HepG2 (cell line): ENCODE measurements around the gene SHPK. TPM values are rescaled to one million over a fixed set of nuclear protein-coding genes. Genes with fewer than 3 reads are reported as not detected.
A peak's percentile ranks its signal among the peaks of the same experiment; 100 is the strongest.

Source experiments
- CEBPB ChIP-seq: IDR thresholded peaks from 2 replicates; pipeline ENCODE4 v1.6.1; 2011; ENCODE audit warnings: low read depth, low read length, improper control_type of control experiment, borderline replicate concordance
- FOXA1 ChIP-seq, 2 experiments: fragments of 450-650 bp in 1 of 2; sonication (generic) in 1 of 2; formaldehyde crosslinking in 1 of 2; IDR thresholded peaks; 2 replicates each; pipeline versions ENCODE4 v1.4.0 to v1.6.1; 2016 to 2020; ENCODE audit warnings: missing genetic modification reagents in 1 of 2
- FOXK2 ChIP-seq: fragments of 450-650 bp; IDR thresholded peaks from 2 replicates; pipeline ENCODE4 v1.6.1; 2016
- GLI4 ChIP-seq: sonication (generic); formaldehyde crosslinking; IDR thresholded peaks from 2 replicates; pipeline ENCODE4 v1.5.1; 2020; ENCODE audit warnings: missing genetic modification reagents, mild to moderate bottlenecking, moderate library complexity, borderline replicate concordance
- NCOA2 ChIP-seq: sonication (generic); formaldehyde crosslinking; IDR thresholded peaks from 2 replicates; pipeline ENCODE4 v1.8.0; 2022; ENCODE audit warnings: inconsistent platforms
- PAWR ChIP-seq: sonication (generic); formaldehyde crosslinking; IDR thresholded peaks from 2 replicates; pipeline ENCODE4 v1.4.0; 2020; ENCODE audit warnings: missing genetic modification reagents, mild to moderate bottlenecking, borderline replicate concordance
- RELA ChIP-seq: sonication (generic); formaldehyde crosslinking; IDR thresholded peaks from 2 replicates; pipeline ENCODE4 v1.4.0; 2020; ENCODE audit warnings: missing genetic modification reagents
- REXO4 ChIP-seq: sonication (generic); formaldehyde crosslinking; IDR thresholded peaks from 2 replicates; pipeline ENCODE4 v1.8.0; 2022; ENCODE audit warnings: missing genetic modification reagents, mild to moderate bottlenecking, borderline replicate concordance
- ZNF552 ChIP-seq: sonication (generic); formaldehyde crosslinking; IDR thresholded peaks from 2 replicates; pipeline ENCODE4 v1.9.0; 2022; ENCODE audit warnings: missing genetic modification reagents, mild to moderate bottlenecking, borderline replicate concordance
- ZNF75D ChIP-seq: sonication (generic); formaldehyde crosslinking; IDR thresholded peaks from 2 replicates; pipeline ENCODE4 v1.8.1; 2023; ENCODE audit warnings: missing genetic modification reagents, mild to moderate bottlenecking, borderline replicate concordance
- ZNF891 ChIP-seq: sonication (generic); formaldehyde crosslinking; IDR thresholded peaks from 2 replicates; pipeline ENCODE4 v1.5.0; 2020; ENCODE audit warnings: mild to moderate bottlenecking, missing genetic modification reagents
- polyA plus RNA-seq, 8 experiments: library from polyadenylated mRNA; depleted of rRNA in 3 of 8; stranded (reverse) in 7 of 8; unstranded in 1 of 8; fragments of >200 nt; fragmentation: Illumina TruSeq in 4 of 8; extraction: Trizol in 4 of 8; gene quantifications; 2 replicates each; pipeline versions ENCODE4 v1.2.1 to v1.2.3, GENCODE V29; 2011 to 2016; ENCODE audit warnings: low read depth in 4 of 8, missing spikeins in 1 of 8, mixed read lengths in 1 of 8; ENCODE audit not compliant: insufficient read depth in 1 of 8
- total RNA-seq, 5 experiments: library from RNA; depleted of rRNA; stranded (reverse); fragments of >200 nt; fragmentation: Illumina TruSeq; extraction: Trizol; gene quantifications; 2 replicates each; pipeline ENCODE4 v1.2.3, GENCODE V29; 2016; ENCODE audit warnings: low read depth in 1 of 5
- TF ChIP-seq, protein P1 (sequence below): sonication (generic); formaldehyde crosslinking; IDR thresholded peaks from 2 replicates; pipeline ENCODE4 v1.4.0; 2020; ENCODE audit warnings: missing genetic modification reagents
- TF ChIP-seq, protein P2 (sequence below): sonication (generic); formaldehyde crosslinking; IDR thresholded peaks from 2 replicates; pipeline ENCODE4 v1.4.0; 2020; ENCODE audit warnings: mild to moderate bottlenecking, low read depth, missing genetic modification reagents
- TF ChIP-seq, protein P3 (sequence below): IDR thresholded peaks from 2 replicates; pipeline ENCODE4 v1.6.1; 2016; ENCODE audit warnings: missing compliant biosample characterization, missing genetic modification reagents, borderline replicate concordance
- TF ChIP-seq, protein P4 (sequence below): sonication (generic); formaldehyde crosslinking; IDR thresholded peaks from 2 replicates; pipeline ENCODE4 v1.5.1; 2020; ENCODE audit warnings: missing genetic modification reagents, mild to moderate bottlenecking, borderline replicate concordance

SHPK gene
- total and polyA plus RNA-seq, 2 of the 13 experiments (the other 11 are each of a cell fraction or from before 2014, with no cell fraction given) = 16.2 to 30.9 TPM

DNA sequence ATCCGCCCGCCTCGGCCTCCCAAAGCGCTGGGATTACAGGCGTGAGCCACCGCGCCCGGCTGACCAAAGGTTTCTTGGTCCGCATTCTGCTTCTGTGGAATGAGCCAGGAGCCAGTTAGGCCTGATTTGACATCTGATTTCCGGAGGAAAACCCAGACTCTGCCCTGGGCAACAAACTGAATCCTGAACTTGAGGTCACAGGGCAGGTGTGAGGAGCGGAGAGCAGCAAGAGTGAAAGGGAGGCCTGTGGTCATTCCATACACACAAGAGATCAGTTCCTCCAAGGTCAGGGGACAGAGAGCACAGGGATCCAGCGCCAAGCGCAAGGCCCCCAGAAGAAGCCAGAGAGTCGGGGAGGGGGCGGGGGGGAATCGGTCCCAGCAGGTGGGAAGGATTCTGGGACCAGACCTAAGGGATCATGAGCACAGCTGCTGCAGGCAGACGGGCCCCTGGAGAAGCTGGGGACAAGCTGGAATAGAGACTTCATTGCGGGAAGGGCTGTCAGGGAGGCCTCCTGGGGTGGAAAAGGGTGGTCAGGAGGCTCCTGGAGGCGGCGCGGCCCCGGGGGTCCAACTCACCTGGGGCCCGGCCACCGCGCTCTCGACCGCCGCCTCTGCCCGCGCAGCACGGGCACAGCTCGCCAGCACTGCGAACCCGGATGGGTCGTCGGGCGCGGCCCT, 436 bp downstream of the SHPK start (continued):
- TF ChIP-seq, protein P1, sequence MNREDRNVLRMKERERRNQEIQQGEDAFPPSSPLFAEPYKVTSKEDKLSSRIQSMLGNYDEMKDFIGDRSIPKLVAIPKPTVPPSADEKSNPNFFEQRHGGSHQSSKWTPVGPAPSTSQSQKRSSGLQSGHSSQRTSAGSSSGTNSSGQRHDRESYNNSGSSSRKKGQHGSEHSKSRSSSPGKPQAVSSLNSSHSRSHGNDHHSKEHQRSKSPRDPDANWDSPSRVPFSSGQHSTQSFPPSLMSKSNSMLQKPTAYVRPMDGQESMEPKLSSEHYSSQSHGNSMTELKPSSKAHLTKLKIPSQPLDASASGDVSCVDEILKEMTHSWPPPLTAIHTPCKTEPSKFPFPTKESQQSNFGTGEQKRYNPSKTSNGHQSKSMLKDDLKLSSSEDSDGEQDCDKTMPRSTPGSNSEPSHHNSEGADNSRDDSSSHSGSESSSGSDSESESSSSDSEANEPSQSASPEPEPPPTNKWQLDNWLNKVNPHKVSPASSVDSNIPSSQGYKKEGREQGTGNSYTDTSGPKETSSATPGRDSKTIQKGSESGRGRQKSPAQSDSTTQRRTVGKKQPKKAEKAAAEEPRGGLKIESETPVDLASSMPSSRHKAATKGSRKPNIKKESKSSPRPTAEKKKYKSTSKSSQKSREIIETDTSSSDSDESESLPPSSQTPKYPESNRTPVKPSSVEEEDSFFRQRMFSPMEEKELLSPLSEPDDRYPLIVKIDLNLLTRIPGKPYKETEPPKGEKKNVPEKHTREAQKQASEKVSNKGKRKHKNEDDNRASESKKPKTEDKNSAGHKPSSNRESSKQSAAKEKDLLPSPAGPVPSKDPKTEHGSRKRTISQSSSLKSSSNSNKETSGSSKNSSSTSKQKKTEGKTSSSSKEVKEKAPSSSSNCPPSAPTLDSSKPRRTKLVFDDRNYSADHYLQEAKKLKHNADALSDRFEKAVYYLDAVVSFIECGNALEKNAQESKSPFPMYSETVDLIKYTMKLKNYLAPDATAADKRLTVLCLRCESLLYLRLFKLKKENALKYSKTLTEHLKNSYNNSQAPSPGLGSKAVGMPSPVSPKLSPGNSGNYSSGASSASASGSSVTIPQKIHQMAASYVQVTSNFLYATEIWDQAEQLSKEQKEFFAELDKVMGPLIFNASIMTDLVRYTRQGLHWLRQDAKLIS (CRISPR knock-in tag) = no peak
- TF ChIP-seq GLI4 (CRISPR knock-in tag) (no peak), FOXK2 (no peak), CEBPB (no peak), PAWR (no peak), ZNF552 (no peak), REXO4 (CRISPR knock-in tag) (no peak), ZNF891 (CRISPR knock-in tag) (peak; percentile 86; the same call in 1 of the 2 replicates), FOXA1 (IDR thresholded peaks at IDR 0.05) (no peak), FOXA1 (CRISPR knock-in tag; IDR thresholded peaks at IDR 0.05) (no peak), ZNF75D (CRISPR knock-in tag) (no peak), RELA (CRISPR knock-in tag) (no peak), NCOA2 (no peak)
- TF ChIP-seq, protein P2, sequence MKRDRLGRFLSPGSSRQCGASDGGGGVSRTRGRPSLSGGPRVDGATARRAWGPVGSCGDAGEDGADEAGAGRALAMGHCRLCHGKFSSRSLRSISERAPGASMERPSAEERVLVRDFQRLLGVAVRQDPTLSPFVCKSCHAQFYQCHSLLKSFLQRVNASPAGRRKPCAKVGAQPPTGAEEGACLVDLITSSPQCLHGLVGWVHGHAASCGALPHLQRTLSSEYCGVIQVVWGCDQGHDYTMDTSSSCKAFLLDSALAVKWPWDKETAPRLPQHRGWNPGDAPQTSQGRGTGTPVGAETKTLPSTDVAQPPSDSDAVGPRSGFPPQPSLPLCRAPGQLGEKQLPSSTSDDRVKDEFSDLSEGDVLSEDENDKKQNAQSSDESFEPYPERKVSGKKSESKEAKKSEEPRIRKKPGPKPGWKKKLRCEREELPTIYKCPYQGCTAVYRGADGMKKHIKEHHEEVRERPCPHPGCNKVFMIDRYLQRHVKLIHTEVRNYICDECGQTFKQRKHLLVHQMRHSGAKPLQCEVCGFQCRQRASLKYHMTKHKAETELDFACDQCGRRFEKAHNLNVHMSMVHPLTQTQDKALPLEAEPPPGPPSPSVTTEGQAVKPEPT (CRISPR knock-in tag) = 0 out of 2 replicates have a peak, but pooled peaks have one; percentile 9
- TF ChIP-seq, protein P3, sequence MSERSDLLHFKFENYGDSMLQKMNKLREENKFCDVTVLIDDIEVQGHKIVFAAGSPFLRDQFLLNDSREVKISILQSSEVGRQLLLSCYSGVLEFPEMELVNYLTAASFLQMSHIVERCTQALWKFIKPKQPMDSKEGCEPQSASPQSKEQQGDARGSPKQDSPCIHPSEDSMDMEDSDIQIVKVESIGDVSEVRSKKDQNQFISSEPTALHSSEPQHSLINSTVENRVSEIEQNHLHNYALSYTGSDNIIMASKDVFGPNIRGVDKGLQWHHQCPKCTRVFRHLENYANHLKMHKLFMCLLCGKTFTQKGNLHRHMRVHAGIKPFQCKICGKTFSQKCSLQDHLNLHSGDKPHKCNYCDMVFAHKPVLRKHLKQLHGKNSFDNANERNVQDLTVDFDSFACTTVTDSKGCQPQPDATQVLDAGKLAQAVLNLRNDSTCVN (CRISPR knock-in tag) = no peak
- TF ChIP-seq, protein P4, sequence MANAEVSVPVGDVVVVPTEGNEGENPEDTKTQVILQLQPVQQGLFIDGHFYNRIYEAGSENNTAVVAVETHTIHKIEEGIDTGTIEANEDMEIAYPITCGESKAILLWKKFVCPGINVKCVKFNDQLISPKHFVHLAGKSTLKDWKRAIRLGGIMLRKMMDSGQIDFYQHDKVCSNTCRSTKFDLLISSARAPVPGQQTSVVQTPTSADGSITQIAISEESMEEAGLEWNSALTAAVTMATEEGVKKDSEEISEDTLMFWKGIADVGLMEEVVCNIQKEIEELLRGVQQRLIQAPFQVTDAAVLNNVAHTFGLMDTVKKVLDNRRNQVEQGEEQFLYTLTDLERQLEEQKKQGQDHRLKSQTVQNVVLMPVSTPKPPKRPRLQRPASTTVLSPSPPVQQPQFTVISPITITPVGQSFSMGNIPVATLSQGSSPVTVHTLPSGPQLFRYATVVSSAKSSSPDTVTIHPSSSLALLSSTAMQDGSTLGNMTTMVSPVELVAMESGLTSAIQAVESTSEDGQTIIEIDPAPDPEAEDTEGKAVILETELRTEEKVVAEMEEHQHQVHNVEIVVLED = no peak
